Measurements from ENCODE around the gene HDAC9. TPM values are rescaled to one million over a fixed set of nuclear protein-coding genes. Genes with fewer than 3 reads are reported as not detected.
"Not testable (repeated sequence)": the region's sequence is repeated elsewhere in the genome, so short reads cannot be mapped to it uniquely, and the experiment has no call there.

Gene HDAC9
- total RNA-seq, 1 experiment from 2014 or later, result 22.6 TPM

DNA sequence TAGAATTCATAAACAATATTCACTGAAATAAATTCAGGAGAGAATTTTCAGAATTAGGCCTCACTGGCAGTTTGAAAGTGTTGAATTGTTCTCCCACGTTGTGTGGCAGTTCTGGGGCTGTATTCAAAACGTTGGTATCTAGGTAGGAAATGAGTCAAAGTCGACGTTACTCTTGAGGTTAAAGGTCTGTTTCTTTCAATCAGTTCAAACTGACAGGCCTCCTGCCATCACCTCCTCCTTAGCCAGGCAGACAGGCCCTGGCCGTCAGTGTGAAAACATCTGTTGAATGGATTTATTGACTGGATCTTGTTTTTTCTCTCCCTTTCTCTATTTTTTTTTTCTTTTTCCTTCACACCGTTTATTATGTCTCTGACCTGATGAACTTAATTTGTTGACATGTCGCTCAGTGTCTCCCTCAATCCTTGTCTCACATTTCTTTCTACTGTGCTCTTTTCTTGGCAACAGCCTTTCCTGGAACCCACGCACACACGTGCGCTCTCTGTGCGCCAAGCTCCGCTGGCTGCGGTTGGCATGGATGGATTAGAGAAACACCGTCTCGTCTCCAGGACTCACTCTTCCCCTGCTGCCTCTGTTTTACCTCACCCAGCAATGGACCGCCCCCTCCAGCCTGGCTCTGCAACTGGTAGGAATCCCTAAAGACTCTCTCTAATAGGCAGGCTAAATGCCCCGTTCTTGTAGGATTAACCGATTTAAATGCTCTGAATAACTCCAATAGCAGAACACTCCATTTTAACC lies 231.7 kb downstream of the HDAC9 start:
- DNase-seq (ENCODE audit: low read depth), result peak; percentile 59

DNA sequence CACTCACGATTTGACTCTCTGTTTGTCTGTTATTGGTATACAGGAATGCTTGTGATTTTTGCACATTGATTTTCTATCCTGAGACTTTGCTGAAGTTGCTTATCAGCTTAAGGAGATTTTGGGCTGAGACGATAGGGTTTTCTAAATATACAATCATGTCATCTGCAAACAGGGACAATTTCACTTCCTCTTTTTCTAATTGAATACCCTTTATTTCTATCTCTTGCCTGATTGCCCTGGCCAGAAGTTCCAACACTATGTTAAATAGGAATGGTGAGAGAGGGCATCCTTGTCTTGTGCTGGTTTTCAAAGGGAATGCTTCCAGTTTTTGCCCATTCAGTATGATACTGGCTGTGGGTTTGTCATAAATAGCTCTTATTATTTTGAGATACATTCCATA lies 240.5 kb downstream of the HDAC9 start:
- not testable (repeated sequence) for DNase-seq (ENCODE audit: low read depth)

DNA sequence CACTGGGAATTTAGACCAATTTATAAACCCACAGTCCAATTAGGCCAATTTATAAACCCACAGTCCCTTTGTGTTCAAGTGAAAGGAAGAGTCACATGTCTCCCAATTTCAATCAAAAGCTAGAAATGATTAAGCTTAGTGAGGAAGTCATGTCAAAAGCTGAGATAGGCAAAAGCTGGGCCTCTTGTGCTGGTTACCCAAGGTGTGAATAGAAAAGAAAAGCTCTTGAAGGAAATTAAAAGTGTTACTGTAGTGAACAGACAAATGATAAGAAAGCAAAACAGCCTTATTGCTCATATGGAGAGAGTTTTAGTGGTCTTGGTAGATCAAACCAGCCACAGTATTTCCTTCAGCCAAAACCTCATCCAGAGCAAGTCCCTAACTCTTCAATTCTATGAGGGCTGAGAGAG lies 245.0 kb downstream of the HDAC9 start:
- DNase-seq (ENCODE audit: low read depth), result no peak

DNA sequence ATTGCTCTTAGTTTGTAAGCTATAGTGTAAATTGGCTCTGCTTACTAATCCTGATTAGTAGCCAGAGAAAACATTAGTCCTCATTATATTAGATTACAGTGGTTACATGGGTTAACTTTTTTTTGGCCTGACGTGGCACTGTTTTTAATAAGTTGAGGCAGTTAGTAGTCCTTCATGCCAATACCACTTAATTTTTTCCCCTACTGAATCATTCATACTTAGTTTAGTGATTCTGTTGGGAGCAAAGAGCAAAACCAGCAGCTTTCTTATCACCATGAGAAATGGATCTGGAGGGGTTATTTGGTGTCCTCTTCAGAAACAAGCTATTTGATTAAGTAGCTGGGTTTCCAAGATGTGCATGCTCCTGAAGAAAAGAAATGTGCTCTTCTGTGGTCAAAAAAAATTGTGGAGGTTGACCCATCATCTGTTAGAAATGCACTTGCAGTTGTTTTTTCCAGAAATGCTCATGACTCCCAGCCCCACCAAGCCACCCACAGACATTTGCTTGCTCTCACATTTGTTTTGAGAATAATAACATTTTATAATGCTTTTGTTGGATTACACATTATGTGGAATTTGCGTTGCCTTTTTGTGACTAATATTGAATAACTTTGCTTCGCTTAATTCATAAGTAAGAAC lies 258.5 kb downstream of the HDAC9 start:
- peak; percentile 56 for DNase-seq (ENCODE audit: low read depth)

DNA sequence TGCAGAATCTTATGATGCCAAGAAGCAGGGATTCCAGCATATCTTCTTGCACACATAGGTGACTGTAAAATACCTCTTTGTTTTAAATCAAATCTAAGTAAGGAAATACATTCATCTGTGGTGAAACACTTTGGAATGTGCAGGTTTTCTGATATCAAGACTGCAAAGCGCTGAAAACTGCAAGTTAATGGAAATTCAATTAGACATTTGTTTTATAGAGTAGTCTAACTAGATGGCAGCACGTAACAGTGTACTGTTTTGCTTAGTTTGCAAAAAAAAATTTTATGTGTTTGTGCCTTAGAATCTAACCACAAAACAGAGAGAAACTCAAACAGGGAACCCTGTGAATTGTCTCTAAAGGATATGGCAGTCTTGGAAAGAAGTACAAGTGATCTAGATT lies 259.2 kb downstream of the HDAC9 start:
- DNase-seq (ENCODE audit: low read depth), result no peak

DNA sequence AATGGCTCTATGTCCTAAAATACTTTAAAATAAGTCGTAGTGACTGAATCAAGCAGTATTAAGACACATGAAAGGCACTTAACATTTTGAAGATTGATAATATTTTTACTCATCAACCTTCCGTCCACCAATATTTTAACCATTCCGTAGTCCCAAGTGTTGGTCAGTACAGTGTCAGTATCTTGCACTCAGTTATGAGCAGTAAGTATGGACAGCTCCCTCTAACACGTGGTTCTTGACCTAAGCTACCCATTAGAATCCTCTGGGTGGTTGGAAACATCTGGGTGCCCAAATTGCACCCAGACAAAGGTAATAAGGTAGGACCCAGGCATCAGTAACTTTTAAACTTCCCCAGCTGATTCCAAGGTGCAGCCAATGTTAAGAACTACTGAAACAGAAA lies 260.2 kb downstream of the HDAC9 start:
- DNase-seq (ENCODE audit: low read depth), result no peak

DNA sequence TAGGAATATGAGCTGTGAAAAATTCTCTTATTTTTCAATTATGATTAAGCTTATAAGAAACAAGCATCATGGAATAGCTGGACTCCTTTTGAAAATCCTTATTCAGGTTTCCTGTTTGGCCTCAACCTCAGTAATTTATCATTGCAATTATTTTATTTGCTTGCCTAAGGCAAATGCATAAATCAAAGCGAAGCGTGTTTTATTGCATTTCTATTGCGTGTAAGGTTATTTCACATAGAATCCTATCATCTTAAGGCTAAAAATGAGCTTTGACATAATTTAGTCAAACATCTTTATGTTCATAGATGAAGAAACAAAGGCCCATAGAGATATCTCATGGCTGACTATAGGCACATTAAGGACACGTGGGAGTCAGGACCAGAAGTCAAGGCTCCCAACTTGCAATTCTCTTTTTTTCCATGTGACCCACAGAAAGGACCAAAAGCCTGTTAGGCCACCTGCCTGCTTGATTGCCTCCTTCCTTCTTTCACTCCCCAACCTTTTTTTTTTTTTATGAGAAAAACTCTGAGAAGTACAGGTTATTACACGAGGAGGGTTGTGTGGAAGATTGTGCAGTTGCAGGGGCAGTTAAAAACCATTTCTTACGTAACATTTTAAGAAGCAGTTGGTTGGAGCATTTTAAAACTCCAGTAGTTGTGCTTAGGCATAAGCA lies 261.0 kb downstream of the HDAC9 start:
- DNase-seq (ENCODE audit: low read depth), result no peak

DNA sequence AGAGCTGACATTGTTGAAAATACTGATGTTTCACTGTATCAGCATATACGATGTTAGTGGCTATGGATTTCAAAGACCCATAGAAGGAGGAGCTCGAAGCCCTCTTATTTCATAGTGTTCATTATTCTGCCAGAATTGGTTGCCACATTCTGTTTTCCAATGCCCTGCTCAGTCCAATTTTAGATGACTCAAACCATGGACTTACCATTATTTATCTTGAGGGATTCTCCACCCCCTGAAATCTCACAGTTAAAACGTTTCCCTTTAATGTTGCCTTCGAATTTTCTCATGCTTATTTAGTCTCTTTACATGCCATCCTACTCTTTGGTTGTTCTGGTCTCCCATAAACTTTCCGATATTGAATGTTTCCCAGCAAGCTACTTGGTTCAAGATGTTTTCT lies 264.5 kb downstream of the HDAC9 start:
- DNase-seq (ENCODE audit: low read depth), result no peak

DNA sequence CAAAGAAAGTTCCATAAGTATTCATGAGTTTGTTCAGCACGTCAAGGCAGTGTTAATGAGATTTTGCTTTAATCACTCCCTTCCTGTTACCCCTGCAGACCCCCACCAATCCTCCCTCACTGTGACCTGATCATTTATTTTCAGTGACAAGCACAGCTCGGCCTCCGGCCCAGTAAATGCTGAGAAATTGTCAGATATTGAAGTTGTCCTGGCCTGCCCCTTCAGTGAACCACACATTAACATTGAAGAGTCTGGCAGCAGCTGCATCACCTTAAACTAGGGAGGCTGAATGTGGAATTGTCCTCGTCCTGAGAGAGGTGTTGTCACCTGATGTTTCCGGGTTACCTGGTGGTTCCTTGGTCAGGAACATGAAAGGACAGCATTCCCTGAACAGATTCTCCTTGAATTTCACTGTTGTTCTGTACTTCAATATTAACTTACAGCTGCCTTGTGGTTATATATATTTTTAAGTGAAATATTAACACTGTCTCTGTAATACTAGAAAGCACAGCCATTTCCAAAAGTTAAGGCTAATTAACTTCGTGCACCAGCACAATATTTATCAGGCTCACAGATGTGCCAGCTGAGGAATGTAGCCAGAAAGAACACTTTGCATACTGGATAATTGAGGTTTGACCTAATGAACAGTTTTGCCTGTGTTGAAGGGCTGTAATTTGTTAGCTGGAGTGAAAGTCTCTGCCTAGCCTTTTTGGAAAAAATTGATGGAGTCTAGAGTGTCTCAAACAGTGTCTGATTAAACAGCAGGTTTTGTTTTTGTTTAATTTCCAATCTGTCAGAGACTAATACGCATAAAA lies 265.3 kb downstream of the HDAC9 start:
- no peak for DNase-seq (ENCODE audit: low read depth)

DNA sequence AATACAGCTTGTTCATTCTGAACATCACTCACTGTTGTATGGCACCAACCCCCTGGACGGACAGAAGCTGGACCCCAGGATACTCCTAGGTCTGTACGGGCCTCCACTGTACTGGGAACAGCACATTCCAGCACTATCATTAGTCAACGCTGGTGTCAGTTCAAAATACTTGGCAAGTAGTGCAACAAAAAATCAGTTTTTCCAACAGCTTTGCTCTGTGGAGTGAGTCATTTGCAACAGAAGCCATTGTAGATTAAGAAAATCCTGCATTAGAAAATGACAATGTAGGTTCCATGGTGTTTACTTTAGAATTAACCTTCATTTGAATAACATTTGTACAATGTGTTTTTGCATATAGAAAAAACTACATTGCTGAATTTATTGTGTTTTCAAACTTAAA lies 266.6 kb downstream of the HDAC9 start:
- DNase-seq (ENCODE audit: low read depth), result peak; percentile 37

DNA sequence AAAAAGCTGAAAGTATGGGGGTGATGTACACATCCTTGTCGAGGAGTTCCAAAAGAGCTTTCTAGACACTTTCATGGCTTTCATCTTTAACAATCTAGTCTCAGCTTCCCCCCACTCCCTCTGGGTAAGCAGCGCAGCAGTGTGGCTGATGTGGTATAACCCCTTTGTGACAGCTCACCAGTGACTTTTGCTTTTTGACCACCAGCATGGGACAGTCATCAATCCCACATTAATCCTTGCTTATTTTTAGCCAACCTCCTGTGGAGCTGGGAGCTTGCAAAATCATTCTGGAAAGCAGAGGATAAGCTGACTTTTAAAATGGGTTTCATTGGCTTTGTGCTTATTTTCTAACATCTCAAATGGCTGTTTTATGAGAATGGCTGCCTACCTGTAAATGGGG lies 272.7 kb downstream of the HDAC9 start:
- peak; percentile 73 for DNase-seq (ENCODE audit: low read depth)

DNA sequence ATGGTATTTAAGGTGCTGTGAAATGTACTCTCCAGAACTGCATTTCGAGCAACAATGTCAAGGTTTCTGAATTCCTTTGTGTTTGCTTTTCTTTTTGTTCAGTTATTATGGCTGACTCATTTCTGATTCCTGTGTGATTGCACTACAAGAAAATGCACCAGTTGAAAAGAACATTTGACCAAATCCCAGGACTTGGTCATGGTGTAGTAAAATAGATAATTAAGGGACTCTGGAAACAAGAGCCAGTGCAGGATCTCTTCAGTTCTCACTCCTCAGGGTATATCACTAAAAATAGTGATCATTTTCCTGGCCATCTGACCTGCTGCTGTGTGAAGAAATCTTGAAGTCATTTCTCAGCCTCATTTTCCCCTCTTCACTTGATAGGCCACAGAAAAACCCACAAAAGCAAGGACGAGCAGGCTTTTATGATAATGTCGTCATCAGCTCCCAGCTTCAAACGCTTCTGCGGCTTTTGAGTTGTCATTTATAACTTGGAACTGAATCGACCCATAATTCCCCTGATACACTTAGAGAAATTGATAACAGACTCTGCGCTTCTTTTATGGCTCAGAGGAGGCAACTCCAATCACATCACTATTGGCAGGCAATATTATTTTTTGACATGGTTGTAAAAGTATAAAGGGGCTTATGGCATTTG lies 274.7 kb downstream of the HDAC9 start:
- DNase-seq (ENCODE audit: low read depth), result peak; percentile 80

DNA sequence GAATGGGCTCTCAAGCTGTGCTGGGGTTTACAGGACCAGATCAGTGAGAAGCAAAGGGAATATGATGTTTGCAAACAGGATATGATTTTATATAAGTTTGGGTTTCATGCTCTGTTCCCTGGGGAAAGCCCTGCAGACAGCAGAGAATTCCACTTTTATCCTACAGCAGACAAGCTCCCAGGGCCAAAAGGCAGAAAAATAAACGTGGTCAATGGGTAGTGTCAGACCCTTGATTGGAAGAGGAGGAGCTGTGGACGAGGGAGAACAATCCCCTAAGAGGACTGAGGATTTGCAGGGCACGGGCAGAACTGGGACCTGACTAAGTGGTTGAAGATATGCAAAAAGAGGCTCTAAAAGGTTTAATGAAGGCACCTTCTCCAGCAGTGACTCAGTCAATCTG lies 275.3 kb downstream of the HDAC9 start:
- peak; percentile 37 for DNase-seq (ENCODE audit: low read depth)

DNA sequence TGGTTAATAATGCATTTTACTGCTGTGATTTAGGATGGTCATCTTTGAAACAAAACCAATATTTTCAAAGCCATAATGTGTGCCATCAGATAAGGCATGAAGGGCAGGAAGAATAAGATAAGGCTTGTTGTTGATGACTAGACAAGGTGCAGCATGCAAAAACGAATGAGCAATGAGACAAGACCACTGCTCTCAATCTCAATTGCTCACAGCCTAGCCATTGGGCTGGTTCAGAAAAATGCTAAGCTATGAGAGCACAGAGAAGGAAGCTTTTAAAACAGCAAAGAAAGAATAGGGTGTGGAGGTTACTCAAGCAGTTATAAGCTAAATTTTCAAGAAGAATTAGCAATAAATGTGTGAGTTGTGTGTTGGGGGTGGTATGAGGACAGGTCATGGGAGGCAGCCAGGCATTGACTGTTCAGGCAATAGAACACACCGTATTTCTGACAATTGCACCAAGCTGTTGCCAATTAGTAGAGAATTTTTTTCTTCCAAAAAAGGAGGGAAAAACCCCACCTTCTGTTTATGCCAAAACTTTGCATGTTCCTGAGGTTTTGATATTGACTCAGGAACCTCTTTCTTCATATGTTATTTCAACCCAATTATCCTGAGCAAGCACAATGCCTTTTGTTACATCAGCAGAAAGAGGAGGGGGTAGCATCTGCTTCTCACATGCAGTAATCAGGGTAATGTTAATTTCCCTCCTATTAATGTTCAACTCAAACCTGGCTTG lies 276.5 kb downstream of the HDAC9 start:
- no peak for DNase-seq (ENCODE audit: low read depth)

DNA sequence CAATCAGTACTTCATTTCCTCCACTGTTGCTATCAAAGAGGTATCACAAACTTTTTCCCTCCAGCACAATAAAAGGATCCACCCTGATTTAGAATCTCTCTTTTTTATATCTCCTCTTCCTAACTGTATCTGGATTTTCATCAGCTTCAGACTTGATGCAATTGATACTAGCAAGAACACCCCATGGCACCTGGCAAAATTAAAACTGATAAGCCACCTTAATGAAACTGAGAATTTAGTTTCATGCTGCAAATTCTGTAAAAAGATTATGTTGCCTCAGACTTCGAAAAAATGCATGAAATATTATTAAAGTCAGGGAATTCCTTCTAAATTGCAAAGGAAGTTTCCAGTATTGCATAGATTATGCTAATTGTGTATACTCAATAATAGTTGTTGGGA lies 277.0 kb downstream of the HDAC9 start:
- no peak for DNase-seq (ENCODE audit: low read depth)

DNA sequence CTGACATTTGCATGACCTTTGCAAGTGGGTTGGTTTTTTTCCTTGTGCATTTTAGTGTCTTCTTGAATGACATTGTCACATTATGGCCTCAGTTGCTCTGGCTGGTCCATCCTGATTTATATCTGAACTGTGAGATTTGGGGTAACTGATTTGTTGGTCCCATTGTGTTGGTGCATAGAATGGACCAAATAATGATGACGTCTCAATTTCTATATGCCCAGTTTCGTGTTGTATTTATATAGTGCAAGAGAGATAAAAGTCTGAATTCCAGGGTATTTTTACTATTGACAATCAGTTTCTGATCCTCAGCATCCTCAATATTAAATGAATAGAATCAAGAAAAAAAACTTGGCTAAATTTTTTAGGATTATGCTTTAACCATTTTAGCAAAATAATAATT lies 281.8 kb downstream of the HDAC9 start:
- no peak for DNase-seq (ENCODE audit: low read depth)

DNA sequence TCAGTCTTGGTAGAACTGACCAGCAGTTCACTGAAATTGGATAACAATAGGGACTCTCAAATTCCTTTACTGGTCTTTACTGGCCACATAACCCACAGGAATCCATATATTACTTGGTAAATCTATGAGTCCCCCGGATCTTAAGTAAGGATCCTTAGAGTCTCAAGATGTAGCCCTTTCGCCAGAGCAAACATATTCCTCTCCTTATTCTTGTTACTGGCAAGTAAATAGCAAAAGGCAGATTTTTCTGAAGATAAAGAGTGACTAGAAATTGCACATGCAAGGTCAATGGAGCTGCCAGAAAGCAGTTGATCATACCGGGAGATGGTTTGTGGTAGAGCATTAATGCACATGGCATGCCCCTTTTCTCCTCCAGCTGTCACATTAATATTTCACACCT lies 283.0 kb downstream of the HDAC9 start:
- DNase-seq (ENCODE audit: low read depth), result no peak

DNA sequence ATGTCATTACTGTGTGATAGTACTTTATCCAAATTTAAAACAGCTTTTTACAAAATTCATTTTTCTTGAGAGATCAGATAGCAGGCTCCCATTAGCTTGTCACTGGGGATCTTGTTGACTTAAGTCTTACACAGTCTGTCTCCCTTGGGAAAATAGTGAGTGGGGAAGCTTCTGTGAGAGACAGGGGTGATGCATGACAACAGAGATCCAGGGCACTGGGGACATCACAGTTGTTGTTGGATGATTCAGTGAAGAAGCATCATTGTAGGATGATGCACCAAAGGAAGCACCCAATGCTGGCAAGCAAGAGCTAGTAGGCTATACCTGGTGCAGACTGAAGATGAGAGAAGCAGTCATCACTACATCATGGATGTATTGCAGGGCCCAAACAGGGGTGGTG lies 284.7 kb downstream of the HDAC9 start:
- DNase-seq (ENCODE audit: low read depth), result no peak

DNA sequence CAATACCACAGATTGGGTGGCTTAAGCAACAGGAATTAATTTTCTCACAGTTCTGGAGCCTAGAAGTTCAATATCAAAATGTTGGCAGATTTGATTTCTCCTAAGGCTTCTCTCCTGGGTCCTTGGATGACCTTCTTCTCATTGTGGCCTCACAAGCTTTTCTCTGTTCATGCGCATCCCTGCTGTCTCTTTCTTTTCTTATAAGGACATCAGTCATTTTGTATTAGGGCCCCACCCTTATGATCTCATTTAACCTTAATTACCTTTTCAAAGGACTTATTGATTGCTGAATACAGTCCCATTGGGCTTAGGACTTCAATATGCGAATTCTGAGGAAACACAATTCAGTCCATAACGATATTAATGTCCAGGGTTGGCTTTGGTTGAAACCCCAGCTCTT lies 285.4 kb downstream of the HDAC9 start:
- no peak for DNase-seq (ENCODE audit: low read depth)

DNA sequence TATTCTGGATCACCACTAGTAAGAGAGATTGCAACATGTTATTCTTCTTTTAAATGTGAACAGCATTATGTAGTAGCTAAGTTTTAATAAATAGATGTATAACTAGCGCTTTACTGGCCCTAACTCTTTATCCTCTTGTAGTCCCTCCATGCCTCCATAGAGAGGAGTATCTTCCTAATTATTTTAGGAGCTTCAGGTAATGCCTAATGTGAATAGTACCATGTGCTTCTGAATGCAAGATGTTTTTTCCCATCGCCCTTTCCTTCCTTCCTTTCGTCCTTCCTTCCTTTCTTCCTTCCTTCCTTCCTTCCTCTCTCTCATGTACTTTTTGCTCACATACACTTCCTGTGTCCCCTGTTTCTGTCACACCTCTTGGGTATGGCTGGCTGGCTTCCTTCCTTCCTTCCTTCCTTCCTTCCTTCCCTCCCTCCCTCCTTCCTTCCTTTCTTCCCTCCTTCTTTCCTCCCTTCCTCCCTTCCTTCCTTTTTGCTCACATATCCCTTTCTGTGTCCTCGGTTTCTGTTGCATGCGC lies 290.7 kb downstream of the HDAC9 start:
- DNase-seq (ENCODE audit: low read depth), result no peak

DNA sequence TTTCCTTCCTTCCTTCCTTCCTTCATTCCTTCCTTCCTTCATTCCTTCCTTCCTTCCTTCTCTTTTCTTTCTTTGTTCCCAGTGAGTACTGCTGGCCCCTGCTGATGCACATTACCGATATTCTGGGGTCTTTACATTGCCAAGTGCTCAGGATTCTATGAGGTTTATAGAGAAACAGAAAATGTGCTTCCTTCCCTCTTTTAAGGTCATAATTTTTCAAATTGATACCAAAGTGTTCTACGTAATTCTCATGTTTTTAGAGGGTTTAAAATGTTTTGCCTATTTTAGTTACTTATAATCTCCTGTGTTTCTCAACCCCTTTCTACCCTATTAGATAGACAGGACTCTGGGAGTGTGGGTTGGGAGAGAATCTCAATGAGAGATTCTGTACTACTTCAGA lies 291.2 kb downstream of the HDAC9 start:
- no peak for DNase-seq (ENCODE audit: low read depth)

Measured in Daoy (cell line).